ENCODE results near the gene MKRN2OS.
A peak's percentile ranks its signal among the peaks of the same experiment; 100 is the strongest.

MKRN2OS gene

DNA sequence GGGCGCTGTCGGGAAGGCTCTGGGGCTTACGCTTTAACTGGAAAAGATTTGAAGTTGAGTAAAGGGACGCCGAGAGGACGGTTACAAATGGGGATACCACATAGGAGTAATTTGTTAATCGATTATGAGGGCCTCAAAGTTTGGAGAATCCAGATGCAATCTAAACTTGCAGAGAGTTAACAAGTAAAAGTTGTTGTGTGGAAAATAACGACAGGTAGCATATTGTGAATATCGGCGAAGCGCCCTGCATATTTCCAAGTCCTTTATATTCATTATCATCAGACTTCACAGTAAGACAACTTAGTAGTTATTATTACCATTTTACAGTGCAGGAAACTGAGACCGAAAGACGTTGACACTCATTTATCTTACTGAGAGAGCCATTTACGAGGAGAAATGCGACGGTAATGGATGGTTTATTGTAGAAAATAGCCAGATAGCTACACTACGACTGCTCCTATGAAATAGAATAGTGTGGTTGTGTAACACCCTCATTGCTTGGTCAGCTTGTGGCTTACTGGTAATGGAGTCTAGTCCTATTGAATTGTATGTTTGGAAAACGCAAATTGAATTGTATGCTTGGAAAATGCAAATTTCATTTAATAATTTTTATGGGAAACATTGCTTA, 12.3 kb upstream of the MKRN2OS start:
- 0% methylated on average over 12 of the region's 18 CpGs for WGBS (ENCODE audit: insufficient coverage)
- H3K4me1 ChIP-seq (ENCODE audit: control extremely low read depth in 1 of 4, control insufficient read depth in 4 of 4, insufficient read depth in 4 of 4, low read length in 3 of 4) = peaks cover 5 to 43% (median 22%) of the 10 kb centered on the region in 4 experiments
- H3K9me3 ChIP-seq (ENCODE audit: control extremely low read depth in 1 of 5, control insufficient read depth in 4 of 5, insufficient read depth in 2 of 5, low read depth in 1 of 5, low read length in 4 of 5) = no peaks in the 10 kb centered on the region
- peak overlapping the region; percentile 78 to 91 for H3K27ac ChIP-seq (ENCODE audit: insufficient read depth in 1 of 2, low read depth in 1 of 2, low read length in 2 of 2, poor library complexity in 1 of 2, severe bottlenecking in 2 of 2)
- no peak for DNase-seq
- CTCF ChIA-PET = no interaction called here
- peaks cover 0 to 25% (median 0%) of the 10 kb centered on the region in 5 experiments for H3K27me3 ChIP-seq (replicated peaks in 2 of 5; ENCODE audit: control insufficient read depth in 4 of 5, insufficient read depth in 5 of 5, low read length in 4 of 5)
- H3K4me3 ChIP-seq (ENCODE audit: control insufficient read depth in 1 of 7, extremely low read depth in 1 of 7, insufficient read depth in 4 of 7, low read depth in 2 of 7, low read length in 6 of 7) = peak overlapping the region; percentile 81 to 98 (median 91)
- no peaks in the 10 kb centered on the region for H3K36me3 ChIP-seq (ENCODE audit: control insufficient read depth in 4 of 4, insufficient read depth in 4 of 4, low read length in 3 of 4)
- POLR2A ChIA-PET = no interaction called here

DNA sequence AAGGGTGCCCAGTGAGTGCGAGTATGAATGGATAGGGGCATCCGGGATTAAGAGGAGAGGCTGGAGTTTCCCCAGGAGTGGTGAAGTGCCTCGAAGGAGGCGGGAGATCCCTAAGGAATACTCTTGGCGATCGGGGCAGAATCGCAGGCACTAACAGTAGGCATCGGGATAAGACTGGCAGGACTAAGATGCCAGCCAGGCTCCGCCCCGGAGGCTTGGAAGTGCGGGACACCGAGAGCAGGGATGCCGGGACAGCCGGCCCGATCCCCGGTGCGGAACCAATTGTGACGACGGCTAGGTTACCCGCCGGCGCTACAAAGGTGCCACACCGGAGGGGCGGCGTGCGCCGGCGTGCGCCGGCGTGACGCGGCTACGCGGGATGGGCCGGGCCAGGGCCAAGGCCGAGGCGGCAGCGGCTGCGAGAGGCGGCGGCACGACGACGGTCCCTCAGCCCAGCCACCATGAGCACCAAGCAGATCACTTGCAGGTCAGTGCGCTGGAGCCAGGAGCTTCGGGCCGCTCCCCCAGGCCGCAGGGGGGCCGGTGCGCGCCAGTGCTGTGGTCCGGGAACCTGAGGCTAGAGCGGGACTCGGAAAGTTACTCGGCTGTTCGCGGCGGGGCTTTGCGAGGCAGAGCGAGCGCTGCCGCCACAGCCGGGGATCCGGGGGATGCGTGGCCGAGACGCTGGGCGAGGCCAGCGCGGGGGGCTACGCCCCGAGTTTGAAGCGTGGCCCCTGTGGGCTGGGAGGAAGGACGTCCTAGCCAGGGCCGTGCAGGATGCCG, 11.6 kb upstream of the MKRN2OS start, which contains the start of gene MKRN2:
MKRN2 (plus strand) TSS at position 398 of the 783 bp plus-strand sequence; CDS start at position 462, 64 bp downstream.
- Histone ChIP-seq H3K27me3 (replicated peaks in 2 of 5; ENCODE audit: control insufficient read depth in 4 of 5, insufficient read depth in 5 of 5, low read length in 4 of 5) (peaks cover 0 to 27% (median 0%) of the 10 kb centered on the region in 5 experiments), H3K27ac (ENCODE audit: insufficient read depth in 1 of 2, low read depth in 1 of 2, low read length in 2 of 2, poor library complexity in 1 of 2, severe bottlenecking in 2 of 2) (peak within 1 kb of the TSS; percentile 78 to 91), H3K9me3 (ENCODE audit: control extremely low read depth in 1 of 5, control insufficient read depth in 4 of 5, insufficient read depth in 2 of 5, low read depth in 1 of 5, low read length in 4 of 5) (no peaks in the 10 kb centered on the region), H3K4me3 (ENCODE audit: control insufficient read depth in 1 of 7, extremely low read depth in 1 of 7, insufficient read depth in 4 of 7, low read depth in 2 of 7, low read length in 6 of 7) (peak within 1 kb of the TSS; percentile 81 to 98 (median 91)), H3K36me3 (ENCODE audit: control insufficient read depth in 4 of 4, insufficient read depth in 4 of 4, low read length in 3 of 4) (no peaks in the 10 kb centered on the region), H3K4me1 (ENCODE audit: control extremely low read depth in 1 of 4, control insufficient read depth in 4 of 4, insufficient read depth in 4 of 4, low read length in 3 of 4) (peaks cover 5 to 43% (median 22%) of the 10 kb centered on the region in 4 experiments)
- under 1% methylated on average over 74 of the region's 77 CpGs for WGBS (ENCODE audit: insufficient coverage)
- peak; percentile 87 to 93 (median 92) for DNase-seq
- CTCF ChIA-PET = interaction anchor here (1.3 kb wide), 1 partner anchor 15 kb away, joined by 4 read pairs; no protein-coding TSS in a partner anchor
- POLR2A ChIA-PET = no interaction called here

DNA sequence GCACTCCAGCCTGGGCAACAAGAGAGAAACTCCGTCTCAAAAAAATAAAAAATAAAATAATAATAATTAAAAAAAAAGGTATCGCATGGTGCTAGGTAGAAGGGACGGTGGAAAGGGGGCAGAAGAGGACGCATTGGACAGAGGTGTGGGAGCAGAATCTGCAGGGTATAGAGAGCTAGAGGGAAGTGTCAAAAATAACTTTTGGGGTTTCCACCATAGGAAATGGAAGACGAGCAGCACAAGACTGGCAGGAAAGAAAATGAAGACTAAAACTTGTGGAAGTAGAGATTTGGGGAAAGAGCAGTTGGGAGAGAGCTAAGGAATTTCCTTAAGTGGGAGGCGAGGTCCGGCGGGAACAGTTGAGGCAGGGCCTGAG, 11.0 kb upstream of the MKRN2OS start:
- peaks cover 5 to 43% (median 22%) of the 10 kb centered on the region in 4 experiments for H3K4me1 ChIP-seq (ENCODE audit: control extremely low read depth in 1 of 4, control insufficient read depth in 4 of 4, insufficient read depth in 4 of 4, low read length in 3 of 4)
- H3K27me3 ChIP-seq (replicated peaks in 2 of 5; ENCODE audit: control insufficient read depth in 4 of 5, insufficient read depth in 5 of 5, low read length in 4 of 5) = peaks cover 0 to 30% (median 0%) of the 10 kb centered on the region in 5 experiments
- peak in 2 of 3 donors; percentile 44 to 47 for DNase-seq
- H3K4me3 ChIP-seq (ENCODE audit: control insufficient read depth in 1 of 7, extremely low read depth in 1 of 7, insufficient read depth in 4 of 7, low read depth in 2 of 7, low read length in 6 of 7) = peak overlapping the region; percentile 81 to 98 (median 91)
- ChIA-PET POLR2A (no interaction called here), CTCF (interaction anchor here (1.3 kb wide), 1 partner anchor 14 kb away, joined by 4 read pairs; no protein-coding TSS in a partner anchor)
- no peaks in the 10 kb centered on the region for H3K36me3 ChIP-seq (ENCODE audit: control insufficient read depth in 4 of 4, insufficient read depth in 4 of 4, low read length in 3 of 4)
- no peaks in the 10 kb centered on the region for H3K9me3 ChIP-seq (ENCODE audit: control extremely low read depth in 1 of 5, control insufficient read depth in 4 of 5, insufficient read depth in 2 of 5, low read depth in 1 of 5, low read length in 4 of 5)
- H3K27ac ChIP-seq (ENCODE audit: insufficient read depth in 1 of 2, low read depth in 1 of 2, low read length in 2 of 2, poor library complexity in 1 of 2, severe bottlenecking in 2 of 2) = peak overlapping the region in 1 of 2 experiments; percentile 91
- WGBS (ENCODE audit: insufficient coverage) = 0% methylated on average over 4 of the region's 8 CpGs

DNA sequence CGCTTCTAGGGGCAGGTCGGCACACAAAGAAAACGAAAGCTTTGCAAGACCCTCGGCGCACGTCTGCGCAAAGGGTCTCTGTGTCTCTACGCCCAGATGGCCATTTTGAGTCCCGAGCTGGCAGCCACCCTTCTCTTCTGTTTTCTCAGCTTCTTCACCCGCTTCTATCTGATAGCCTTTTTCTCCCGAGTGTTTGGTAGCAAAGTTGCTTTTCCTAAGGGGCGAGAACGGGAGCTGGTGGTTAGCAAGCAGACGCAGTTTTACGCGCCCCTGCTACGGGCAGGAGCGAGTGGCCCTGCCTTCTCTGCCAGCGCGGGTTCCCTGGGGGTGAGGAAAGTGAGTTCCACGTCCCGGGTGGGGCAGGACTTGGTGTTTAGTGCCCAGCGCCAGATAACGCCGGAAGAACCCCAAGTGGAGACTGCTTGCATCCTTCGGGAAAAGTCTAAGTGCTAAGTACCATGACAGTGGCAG, 8.7 kb upstream of the MKRN2OS start:
- 3% methylated on average over 20 of the region's 26 CpGs for WGBS (ENCODE audit: insufficient coverage)
- H3K4me1 ChIP-seq (ENCODE audit: control extremely low read depth in 1 of 4, control insufficient read depth in 4 of 4, insufficient read depth in 4 of 4, low read length in 3 of 4) = peaks cover 5 to 31% (median 20%) of the 10 kb centered on the region in 4 experiments
- peak overlapping the region; percentile 50 to 89 (median 79) for H3K4me3 ChIP-seq (ENCODE audit: control insufficient read depth in 1 of 7, extremely low read depth in 1 of 7, insufficient read depth in 4 of 7, low read depth in 2 of 7, low read length in 6 of 7)
- H3K36me3 ChIP-seq (ENCODE audit: control insufficient read depth in 4 of 4, insufficient read depth in 4 of 4, low read length in 3 of 4) = no peaks in the 10 kb centered on the region
- peak; percentile 20 to 52 (median 42) for DNase-seq
- H3K27me3 ChIP-seq (replicated peaks in 2 of 5; ENCODE audit: control insufficient read depth in 4 of 5, insufficient read depth in 5 of 5, low read length in 4 of 5) = peaks cover 0 to 31% (median 2%) of the 10 kb centered on the region in 5 experiments
- ChIA-PET CTCF (interaction anchor here (0.7 kb wide), 1 partner anchor 153 kb away, joined by 3 read pairs; no protein-coding TSS in a partner anchor), POLR2A (interaction anchor here (0.9 kb wide), 1 partner anchor 16 kb away, joined by 3 read pairs; no protein-coding TSS in a partner anchor)
- H3K27ac ChIP-seq (ENCODE audit: insufficient read depth in 1 of 2, low read depth in 1 of 2, low read length in 2 of 2, poor library complexity in 1 of 2, severe bottlenecking in 2 of 2) = peak overlapping the region in 1 of 2 experiments; percentile 58
- no peaks in the 10 kb centered on the region for H3K9me3 ChIP-seq (ENCODE audit: control extremely low read depth in 1 of 5, control insufficient read depth in 4 of 5, insufficient read depth in 2 of 5, low read depth in 1 of 5, low read length in 4 of 5)

DNA sequence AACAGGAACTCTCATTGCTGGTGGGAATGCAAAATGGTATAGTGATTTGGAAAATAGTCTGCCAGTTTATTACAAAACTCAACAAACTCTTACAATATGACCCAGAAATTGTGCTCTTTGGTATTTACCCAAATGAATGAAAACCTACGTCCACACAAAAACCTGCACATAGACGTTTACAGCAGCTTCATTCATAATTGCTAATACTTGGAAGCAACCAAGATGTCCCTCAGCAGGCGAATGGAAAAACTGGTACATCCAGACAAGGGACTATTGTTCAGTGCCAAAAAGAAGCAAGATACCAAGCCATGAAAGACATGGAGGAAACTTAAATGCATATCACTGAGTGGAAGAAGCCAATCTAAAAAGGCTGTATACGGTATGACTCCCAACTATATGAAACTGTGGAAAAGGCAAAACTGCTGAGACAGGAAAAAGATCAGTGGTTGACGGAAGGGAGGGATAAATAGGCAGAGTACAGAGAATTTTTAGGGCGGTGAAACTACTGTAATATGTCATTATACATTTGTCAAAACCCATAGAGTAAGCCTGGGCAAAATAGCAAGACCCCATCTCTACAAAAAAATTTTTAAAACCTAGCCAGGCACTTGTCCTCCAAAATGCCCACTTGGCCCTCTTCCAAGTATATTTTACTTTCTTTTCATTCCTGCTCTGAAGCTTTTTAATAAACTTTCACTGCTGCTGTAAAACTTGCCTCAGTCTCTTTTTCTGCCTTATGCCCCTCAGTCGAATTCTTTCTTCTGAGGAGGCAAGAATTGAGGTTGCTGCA, 4.9 kb upstream of the MKRN2OS start:
- POLR2A ChIA-PET = no interaction called here
- WGBS (ENCODE audit: insufficient coverage) = 78% methylated on average over 4 of the region's 7 CpGs

DNA sequence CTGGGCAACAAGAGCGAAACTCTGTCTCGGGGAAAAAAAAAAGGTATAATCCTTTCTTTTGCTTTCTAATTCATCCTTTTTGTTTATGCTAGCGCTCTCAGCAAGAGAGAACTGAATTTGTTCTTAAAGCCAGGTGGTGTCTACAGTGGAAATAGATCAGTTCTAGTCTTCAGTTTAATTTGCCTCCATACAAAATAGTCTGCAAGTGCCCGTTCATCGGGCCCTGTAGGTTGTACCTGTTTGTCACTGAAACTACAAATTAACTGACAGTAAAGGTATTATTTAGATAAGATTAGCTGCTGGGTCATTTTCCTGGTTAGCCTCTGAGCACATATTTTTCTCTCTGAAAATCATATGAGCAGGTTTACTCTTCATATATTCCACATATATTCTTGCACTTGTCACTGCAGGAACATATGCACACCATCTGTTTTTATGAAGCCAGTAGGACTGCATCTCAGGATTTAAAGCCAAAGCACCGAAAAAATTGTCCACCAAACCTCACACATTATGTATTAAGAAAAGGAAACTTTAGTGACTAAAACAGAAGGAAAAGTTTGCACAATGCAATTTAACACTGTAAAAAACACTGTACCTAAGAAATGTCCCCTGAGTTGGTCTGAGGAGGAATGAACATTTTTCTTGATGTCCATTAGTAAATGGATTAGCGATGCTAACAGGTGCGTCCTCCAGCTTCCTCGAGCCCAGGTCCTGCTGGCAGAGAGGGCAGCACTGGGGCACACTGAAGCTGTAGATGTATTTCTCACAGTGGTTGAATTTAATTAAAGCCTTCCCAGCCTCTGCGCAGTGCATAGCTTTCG, 437 bp downstream of the MKRN2OS start:
- H3K27me3 ChIP-seq (replicated peaks in 2 of 5; ENCODE audit: control insufficient read depth in 4 of 5, insufficient read depth in 5 of 5, low read length in 4 of 5) = peaks cover 0 to 2% (median 0%) of the 10 kb centered on the region in 5 experiments
- ChIA-PET CTCF (interaction anchor here (0.8 kb wide), 1 partner anchor 37 kb away, joined by 4 read pairs; no protein-coding TSS in a partner anchor), POLR2A (no interaction called here)
- no peak overlapping the region for H3K27ac ChIP-seq (ENCODE audit: insufficient read depth in 1 of 2, low read depth in 1 of 2, low read length in 2 of 2, poor library complexity in 1 of 2, severe bottlenecking in 2 of 2)
- H3K9me3 ChIP-seq (ENCODE audit: control extremely low read depth in 1 of 5, control insufficient read depth in 4 of 5, insufficient read depth in 2 of 5, low read depth in 1 of 5, low read length in 4 of 5) = no peaks in the 10 kb centered on the region
- peaks cover 0 to 4% (median 2%) of the 10 kb centered on the region in 4 experiments for H3K4me1 ChIP-seq (ENCODE audit: control extremely low read depth in 1 of 4, control insufficient read depth in 4 of 4, insufficient read depth in 4 of 4, low read length in 3 of 4)
- DNase-seq = no peak
- 89% methylated on average over 5 of the region's 11 CpGs for WGBS (ENCODE audit: insufficient coverage)
- H3K4me3 ChIP-seq (ENCODE audit: control insufficient read depth in 1 of 7, extremely low read depth in 1 of 7, insufficient read depth in 4 of 7, low read depth in 2 of 7, low read length in 6 of 7) = no peak overlapping the region
- H3K36me3 ChIP-seq (ENCODE audit: control insufficient read depth in 4 of 4, insufficient read depth in 4 of 4, low read length in 3 of 4) = peaks cover 0 to 10% (median 6%) of the 10 kb centered on the region in 4 experiments

More for the DNA sequence above, 4.9 kb upstream of the MKRN2OS start:
- Histone ChIP-seq H3K36me3 (ENCODE audit: control insufficient read depth in 4 of 4, insufficient read depth in 4 of 4, low read length in 3 of 4) (no peaks in the 10 kb centered on the region), H3K4me1 (ENCODE audit: control extremely low read depth in 1 of 4, control insufficient read depth in 4 of 4, insufficient read depth in 4 of 4, low read length in 3 of 4) (peaks cover 0 to 10% (median 4%) of the 10 kb centered on the region in 4 experiments), H3K9me3 (ENCODE audit: control extremely low read depth in 1 of 5, control insufficient read depth in 4 of 5, insufficient read depth in 2 of 5, low read depth in 1 of 5, low read length in 4 of 5) (no peaks in the 10 kb centered on the region), H3K27me3 (replicated peaks in 2 of 5; ENCODE audit: control insufficient read depth in 4 of 5, insufficient read depth in 5 of 5, low read length in 4 of 5) (peaks cover 0 to 28% (median 2%) of the 10 kb centered on the region in 5 experiments), H3K4me3 (ENCODE audit: control insufficient read depth in 1 of 7, extremely low read depth in 1 of 7, insufficient read depth in 4 of 7, low read depth in 2 of 7, low read length in 6 of 7) (no peak overlapping the region), H3K27ac (ENCODE audit: insufficient read depth in 1 of 2, low read depth in 1 of 2, low read length in 2 of 2, poor library complexity in 1 of 2, severe bottlenecking in 2 of 2) (no peak overlapping the region)
- no peak for DNase-seq
- CTCF ChIA-PET = no interaction called here
